MM.1S (cell line): ENCODE results near the gene ASPDH.

Source experiments
- DNase-seq: peaks from one replicate; pipeline ENCODE4 v3.0.0-alpha.2; 2015
- H2AFZ ChIP-seq: fragments of 300-600 bp; sonication (generic); 2 replicates; pipeline ENCODE4 v1.6.0; 2016; ENCODE audit warnings: antibody characterized with exemption, low read length
- H3F3A ChIP-seq: fragments of 300-600 bp; sonication (generic); 2 replicates; pipeline ENCODE4 v1.6.1; 2016; ENCODE audit warnings: mild to moderate bottlenecking, antibody characterized with exemption, low read length, moderate library complexity, mixed read lengths; ENCODE audit not compliant: insufficient read depth
- H3K27ac ChIP-seq: fragments of 300-600 bp; sonication (generic); 2 replicates; pipeline ENCODE4 v1.5.1; 2016; ENCODE audit warnings: mild to moderate bottlenecking, low read length
- H3K27me3 ChIP-seq: fragments of 300-600 bp; sonication (generic); replicated peaks from 2 replicates; pipeline ENCODE4 v1.6.0; 2016; ENCODE audit warnings: low read length; ENCODE audit not compliant: insufficient read depth
- H3K36me3 ChIP-seq: fragments of 300-600 bp; sonication (generic); replicated peaks from 2 replicates; pipeline ENCODE4 v1.6.1; 2016; ENCODE audit warnings: mild to moderate bottlenecking, low read length, mixed read lengths; ENCODE audit not compliant: insufficient read depth
- H3K4me1 ChIP-seq: fragments of 300-600 bp; sonication (generic); 2 replicates; pipeline ENCODE4 v1.6.1; 2016; ENCODE audit warnings: low read length, mixed read lengths
- H3K4me2 ChIP-seq: fragments of 300-600 bp; sonication (generic); 2 replicates; pipeline ENCODE4 v1.6.0; 2016; ENCODE audit warnings: low read depth, low read length
- H3K4me3 ChIP-seq: fragments of 300-600 bp; sonication (generic); 2 replicates; pipeline ENCODE4 v1.5.1; 2016; ENCODE audit warnings: low read length, mixed read lengths
- H3K79me2 ChIP-seq: fragments of 300-600 bp; sonication (generic); 2 replicates; pipeline ENCODE4 v1.6.1; 2016; ENCODE audit warnings: mixed run types, low read length, mixed read lengths
- H3K9ac ChIP-seq: fragments of 300-600 bp; sonication (generic); 2 replicates; pipeline ENCODE4 v1.6.1; 2016; ENCODE audit warnings: low read length, mixed read lengths
- H3K9me2 ChIP-seq: fragments of 300-600 bp; sonication (generic); replicated peaks from 2 replicates; pipeline ENCODE4 v1.6.1; 2016; ENCODE audit warnings: mild to moderate bottlenecking, low read length, mixed read lengths; ENCODE audit not compliant: insufficient read depth
- H3K9me3 ChIP-seq: fragments of 300-600 bp; sonication (generic); replicated peaks from 2 replicates; pipeline ENCODE4 v1.6.1; 2016; ENCODE audit warnings: mild to moderate bottlenecking, low read length, mixed read lengths; ENCODE audit not compliant: insufficient read depth
- H4K20me1 ChIP-seq: fragments of 300-600 bp; sonication (generic); 2 replicates; pipeline ENCODE4 v1.6.1; 2016; ENCODE audit warnings: mild to moderate bottlenecking, low read length, moderate library complexity, mixed read lengths; ENCODE audit not compliant: insufficient read depth
- EZH2 ChIP-seq: fragments of 300-600 bp; sonication (generic); optimal IDR thresholded peaks from 2 replicates; pipeline ENCODE3; 2017; ENCODE audit warnings: low read depth, mild to moderate bottlenecking, antibody characterized with exemption, low read length, mixed read lengths
- EZH2phosphoT487 ChIP-seq: fragments of 300-600 bp; sonication (generic); IDR thresholded peaks from 2 replicates; pipeline ENCODE4 v1.6.1; 2018; ENCODE audit warnings: antibody characterized with exemption, low read length
- TF ChIP-seq, protein P1 (sequence below): fragments of 300-600 bp; sonication (generic); IDR thresholded peaks from 2 replicates; pipeline ENCODE4 v1.5.1; 2016; ENCODE audit warnings: antibody characterized with exemption, low read length, mixed read lengths

ASPDH gene

DNA sequence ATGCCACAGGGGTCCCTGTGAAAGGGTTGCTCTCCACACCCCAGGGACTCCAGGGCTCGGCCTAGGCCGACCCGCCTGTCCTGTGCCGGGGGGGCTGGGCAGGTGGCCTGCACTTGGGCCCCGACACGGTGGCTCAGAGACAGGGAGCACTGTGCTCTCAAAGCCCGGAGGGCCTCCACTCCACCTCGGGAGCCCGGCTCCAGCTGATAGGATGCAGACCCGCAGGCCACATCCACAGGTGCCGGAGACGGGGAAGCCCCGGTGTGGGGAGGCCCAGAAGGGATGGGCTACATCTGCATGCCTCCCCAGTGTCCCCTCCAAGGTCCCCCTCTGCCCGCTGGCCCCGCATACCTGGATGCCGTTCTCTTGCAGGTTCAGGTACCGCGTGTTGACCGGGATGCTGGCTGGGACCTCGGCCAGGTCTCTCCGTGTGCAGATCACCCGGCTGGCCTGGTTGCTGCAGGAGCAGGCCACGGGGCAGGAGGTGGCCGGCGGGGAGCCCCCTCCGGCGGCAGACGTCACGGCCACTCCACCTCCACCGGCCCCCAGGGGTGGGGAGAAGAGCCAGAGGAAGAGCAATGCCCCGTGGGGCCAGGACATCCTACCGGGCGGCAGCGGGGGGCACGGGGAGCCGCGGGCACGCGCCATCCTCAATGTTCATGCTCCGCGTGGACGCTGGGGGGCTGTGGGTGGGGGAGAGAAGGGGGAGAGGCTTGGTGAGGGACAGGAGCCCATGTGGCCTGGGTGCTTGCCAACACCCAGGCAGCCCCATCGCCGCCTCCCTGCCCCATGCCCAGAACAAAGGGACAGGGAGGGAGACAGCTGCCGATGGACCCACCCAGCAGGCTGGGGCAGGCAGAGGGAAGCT is 34.7 kb upstream of the ASPDH start:
- Histone ChIP-seq H3K27me3 (peaks cover 78% of the 10 kb centered on the region), H3K36me3 (no peaks in the 10 kb centered on the region), H3K4me3 (no peak overlapping the region), H3K4me1 (no peaks in the 10 kb centered on the region), H3K9me3 (no peaks in the 10 kb centered on the region), H3K27ac (no peak overlapping the region), H3K9me2 (no peaks in the 10 kb centered on the region), H4K20me1 (no peaks in the 10 kb centered on the region), H3K79me2 (no peaks in the 10 kb centered on the region), H3K9ac (no peak overlapping the region), H3F3A (no peaks in the 10 kb centered on the region), H2AFZ (no peak overlapping the region), H3K4me2 (no peak overlapping the region)
- TF ChIP-seq, protein P1, sequence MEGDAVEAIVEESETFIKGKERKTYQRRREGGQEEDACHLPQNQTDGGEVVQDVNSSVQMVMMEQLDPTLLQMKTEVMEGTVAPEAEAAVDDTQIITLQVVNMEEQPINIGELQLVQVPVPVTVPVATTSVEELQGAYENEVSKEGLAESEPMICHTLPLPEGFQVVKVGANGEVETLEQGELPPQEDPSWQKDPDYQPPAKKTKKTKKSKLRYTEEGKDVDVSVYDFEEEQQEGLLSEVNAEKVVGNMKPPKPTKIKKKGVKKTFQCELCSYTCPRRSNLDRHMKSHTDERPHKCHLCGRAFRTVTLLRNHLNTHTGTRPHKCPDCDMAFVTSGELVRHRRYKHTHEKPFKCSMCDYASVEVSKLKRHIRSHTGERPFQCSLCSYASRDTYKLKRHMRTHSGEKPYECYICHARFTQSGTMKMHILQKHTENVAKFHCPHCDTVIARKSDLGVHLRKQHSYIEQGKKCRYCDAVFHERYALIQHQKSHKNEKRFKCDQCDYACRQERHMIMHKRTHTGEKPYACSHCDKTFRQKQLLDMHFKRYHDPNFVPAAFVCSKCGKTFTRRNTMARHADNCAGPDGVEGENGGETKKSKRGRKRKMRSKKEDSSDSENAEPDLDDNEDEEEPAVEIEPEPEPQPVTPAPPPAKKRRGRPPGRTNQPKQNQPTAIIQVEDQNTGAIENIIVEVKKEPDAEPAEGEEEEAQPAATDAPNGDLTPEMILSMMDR, result no peak
- TF ChIP-seq EZH2phosphoT487 (no peak), EZH2 (no peak)
- DNase-seq, result no peak

DNA sequence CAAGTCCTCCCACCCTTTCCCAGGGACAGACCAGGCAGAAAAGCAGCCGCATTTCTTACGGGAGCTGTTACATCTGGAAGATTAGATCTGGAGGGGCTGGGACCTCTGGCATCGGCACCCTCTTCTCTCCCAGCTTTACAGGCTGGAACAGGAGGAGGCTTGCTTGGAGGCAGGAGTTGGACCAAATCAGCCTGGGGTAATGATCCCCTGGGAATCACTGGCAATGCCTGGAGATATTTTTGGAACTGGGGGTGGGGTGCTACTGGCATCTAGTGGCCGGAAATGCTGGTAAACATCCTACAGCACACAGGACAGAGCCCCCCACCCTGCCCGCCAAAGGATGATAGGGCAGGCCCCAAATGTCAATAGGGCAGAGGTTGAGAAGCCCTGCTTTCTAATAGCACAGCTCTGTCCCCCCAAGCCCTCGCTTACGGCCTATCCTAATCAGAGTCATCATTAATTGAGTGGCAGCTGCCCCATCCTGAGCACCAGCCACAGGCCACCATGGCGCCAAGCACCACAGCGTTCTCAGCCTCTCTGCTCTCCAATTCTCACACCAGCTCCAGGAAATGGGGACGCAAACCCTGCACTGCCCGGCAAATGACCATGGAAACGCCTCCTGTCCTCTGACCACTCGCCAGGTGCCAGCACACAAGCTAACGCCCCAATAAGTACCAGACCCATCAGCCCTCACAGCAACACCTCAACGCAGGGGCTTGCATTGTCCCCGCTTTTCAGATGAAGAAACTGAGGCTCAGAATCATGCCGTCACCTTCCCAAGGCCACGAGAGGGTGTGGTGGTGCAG is 33.9 kb upstream of the ASPDH start:
- no peak overlapping the region for H3K27ac ChIP-seq
- no peaks in the 10 kb centered on the region for H3K79me2 ChIP-seq
- H4K20me1 ChIP-seq, result no peaks in the 10 kb centered on the region
- no peaks in the 10 kb centered on the region for H3K36me3 ChIP-seq
- TF ChIP-seq, protein P1, result no peak
- TF ChIP-seq EZH2 (no peak), EZH2phosphoT487 (no peak)
- H2AFZ ChIP-seq, result no peak overlapping the region
- H3K9ac ChIP-seq, result no peak overlapping the region
- H3K4me2 ChIP-seq, result no peak overlapping the region
- H3K4me1 ChIP-seq, result no peaks in the 10 kb centered on the region
- no peaks in the 10 kb centered on the region for H3K9me2 ChIP-seq
- no peak overlapping the region for H3K4me3 ChIP-seq
- no peaks in the 10 kb centered on the region for H3K9me3 ChIP-seq
- DNase-seq, result no peak
- peaks cover 78% of the 10 kb centered on the region for H3K27me3 ChIP-seq
- H3F3A ChIP-seq, result no peaks in the 10 kb centered on the region

DNA sequence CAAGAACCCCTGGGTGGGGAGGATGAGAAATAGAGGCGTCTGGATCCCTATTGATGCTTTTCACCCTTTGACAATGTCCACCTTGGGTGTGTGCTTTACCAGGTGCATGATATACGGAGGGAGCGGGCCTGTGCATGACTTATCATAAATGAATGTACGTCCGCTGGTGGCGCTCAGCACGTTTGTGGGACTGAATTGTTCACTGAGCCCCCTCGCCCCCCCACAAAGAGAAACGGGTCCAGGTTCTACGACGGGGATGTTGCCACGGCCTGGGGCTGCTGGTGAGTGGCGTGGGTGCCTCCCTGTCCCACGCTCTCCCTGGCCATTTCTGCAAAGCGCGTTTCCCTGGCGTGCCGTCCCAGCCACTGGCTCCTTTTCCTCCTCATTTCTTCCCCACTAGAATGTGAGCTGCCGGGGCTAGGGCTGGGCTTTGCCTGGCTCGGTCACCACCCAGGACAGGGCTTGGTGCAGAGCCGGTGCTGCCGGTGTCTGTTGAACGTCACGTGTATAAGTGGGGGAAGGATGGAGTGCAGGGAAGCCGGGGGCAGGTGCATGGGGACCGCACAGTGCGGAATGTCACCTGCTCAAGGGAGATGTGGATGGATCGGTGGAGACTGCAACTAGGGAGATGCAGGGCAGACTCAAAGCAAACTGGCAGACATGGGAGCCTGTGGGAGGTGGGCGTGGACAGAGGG is 33.0 kb upstream of the ASPDH start:
- Histone ChIP-seq H3K79me2 (no peaks in the 10 kb centered on the region), H3K4me1 (no peaks in the 10 kb centered on the region), H3K4me3 (no peak overlapping the region), H3F3A (no peaks in the 10 kb centered on the region), H4K20me1 (no peaks in the 10 kb centered on the region), H3K4me2 (no peak overlapping the region), H3K27me3 (peaks cover 78% of the 10 kb centered on the region), H3K9me2 (no peaks in the 10 kb centered on the region), H2AFZ (no peak overlapping the region), H3K36me3 (no peaks in the 10 kb centered on the region), H3K9me3 (no peaks in the 10 kb centered on the region), H3K27ac (no peak overlapping the region), H3K9ac (no peak overlapping the region)
- DNase-seq, result no peak
- TF ChIP-seq, protein P1, result no peak
- TF ChIP-seq EZH2phosphoT487 (no peak), EZH2 (no peak)
